NCI-H2171 (cell line): ENCODE data around the gene CNFN.
"Not testable (repeated sequence)": the region's sequence is repeated elsewhere in the genome, so short reads cannot be mapped to it uniquely, and the experiment has no call there.

Source experiments
- DNase-seq: peaks from one replicate; lab custom pipeline; 2025; lab: John Stamatoyannopoulos, UW

Gene CNFN

DNA sequence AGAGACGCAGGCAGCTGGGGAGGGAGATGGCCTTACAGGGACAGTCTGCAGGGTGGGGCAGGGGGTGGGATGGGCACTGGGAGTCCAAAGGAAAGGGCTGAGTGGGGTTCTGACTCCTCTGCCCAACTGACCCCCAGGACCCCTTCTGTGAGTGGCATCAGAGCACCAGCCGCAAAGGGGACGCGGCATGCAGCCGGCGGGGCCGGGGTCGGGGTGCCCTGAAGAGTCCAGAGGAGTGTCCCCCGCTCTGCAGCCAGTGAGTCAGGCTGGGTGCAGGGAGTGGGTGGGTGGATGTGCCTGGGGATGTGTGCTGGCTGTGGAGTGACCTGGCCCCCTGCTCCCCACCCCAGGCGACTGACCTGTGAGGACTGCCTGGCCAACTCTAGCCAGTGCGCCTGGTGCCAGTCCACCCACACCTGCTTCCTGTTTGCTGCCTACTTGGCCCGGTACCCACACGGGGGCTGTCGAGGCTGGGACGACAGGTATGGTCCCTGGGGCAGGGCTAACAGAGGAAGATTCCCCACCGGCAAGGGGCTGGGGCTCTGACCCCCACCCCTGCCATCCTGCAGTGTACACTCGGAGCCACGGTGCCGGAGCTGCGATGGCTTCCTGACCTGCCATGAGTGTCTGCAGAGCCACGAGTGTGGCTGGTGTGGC, 38.9 kb downstream of the CNFN start:
- DNase-seq = no peak

DNA sequence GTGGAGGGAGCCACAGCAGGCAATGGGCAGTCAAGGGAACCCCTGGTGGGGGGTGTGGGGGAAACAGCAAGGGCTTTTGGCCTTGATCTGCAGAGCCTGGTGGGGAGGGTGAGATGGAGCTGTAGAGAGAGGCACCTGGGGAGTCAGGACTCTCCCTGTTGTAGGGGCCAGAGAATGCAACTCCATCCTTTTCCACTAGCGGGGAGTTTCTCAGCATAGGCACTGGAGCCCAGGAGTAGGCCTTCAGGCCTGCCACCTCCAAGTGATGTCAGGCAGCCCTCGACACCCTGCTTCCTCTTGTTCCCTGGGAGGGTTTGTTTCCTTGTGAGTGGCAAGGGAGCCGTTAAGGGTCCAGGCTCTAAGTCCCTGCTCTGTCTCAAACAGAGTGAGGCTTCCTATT, 39.7 kb downstream of the CNFN start:
- DNase-seq = no peak

DNA sequence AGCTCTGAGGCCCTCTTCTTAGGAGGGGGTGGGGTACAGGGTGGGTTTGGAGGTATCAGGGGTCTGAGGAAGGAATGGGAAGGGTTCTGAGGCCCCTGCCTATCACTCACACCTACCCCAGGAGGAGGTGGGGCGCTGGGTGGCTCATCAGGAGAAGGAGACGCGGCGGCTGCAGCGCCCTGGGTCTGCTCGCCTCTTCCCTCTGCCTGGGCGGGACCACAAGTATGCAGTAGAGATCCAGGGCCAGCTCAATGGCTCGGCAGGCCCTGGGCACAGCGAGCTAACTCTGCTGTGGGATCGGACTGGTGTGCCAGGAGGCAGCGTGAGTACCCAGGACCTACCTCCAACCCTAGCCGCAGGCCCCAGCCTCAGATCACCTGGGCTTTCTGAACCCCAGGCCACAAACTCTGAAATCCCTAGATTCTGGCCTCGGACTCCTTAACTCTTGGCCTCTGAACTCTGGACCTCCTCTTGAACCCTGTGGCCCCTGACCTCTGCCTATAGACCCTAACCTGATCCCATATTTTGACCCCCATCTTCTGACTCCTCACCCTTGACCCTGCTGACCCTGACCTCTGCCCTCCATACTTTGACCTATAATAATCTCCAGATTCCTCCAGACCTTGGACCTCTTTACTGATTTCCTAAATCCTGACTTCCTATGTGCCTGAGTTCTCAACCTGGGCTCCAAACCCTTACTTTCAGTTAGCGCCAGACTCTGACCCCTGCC, 40.6 kb downstream of the CNFN start:
- no peak for DNase-seq

GRCh38 chr19:42348211-42348610, 41.9 kb downstream of the CNFN start:
- DNase-seq = no peak

- no peak for DNase-seq
These were observed 44.8 kb downstream of the CNFN start for GRCh38 chr19:42345191-42345812.

DNA sequence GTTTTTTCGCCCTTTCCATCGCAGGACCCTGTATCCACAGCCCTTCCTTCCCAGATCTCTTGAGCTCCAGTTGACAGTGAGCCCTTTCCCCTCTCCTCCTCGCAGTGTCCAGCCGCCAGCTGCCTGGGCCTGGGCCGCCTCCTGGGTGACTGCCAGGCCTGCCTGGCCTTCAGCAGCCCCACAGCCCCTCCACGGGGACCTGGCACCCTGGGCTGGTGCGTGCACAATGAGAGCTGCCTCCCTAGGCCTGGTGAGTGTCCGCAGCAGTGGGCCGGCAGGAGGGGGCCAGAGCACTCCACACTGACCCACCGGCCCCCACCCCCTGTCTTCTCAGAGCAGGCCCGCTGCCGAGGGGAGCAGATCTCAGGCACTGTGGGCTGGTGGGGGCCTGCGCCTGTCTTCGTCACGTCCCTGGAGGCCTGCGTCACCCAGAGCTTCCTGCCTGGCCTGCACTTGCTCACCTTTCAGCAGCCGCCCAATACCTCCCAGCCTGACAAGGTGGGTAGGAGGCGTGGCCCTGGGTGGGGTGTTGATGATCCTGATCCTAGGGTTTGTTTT, 45.7 kb downstream of the CNFN start:
- DNase-seq = no peak

DNA sequence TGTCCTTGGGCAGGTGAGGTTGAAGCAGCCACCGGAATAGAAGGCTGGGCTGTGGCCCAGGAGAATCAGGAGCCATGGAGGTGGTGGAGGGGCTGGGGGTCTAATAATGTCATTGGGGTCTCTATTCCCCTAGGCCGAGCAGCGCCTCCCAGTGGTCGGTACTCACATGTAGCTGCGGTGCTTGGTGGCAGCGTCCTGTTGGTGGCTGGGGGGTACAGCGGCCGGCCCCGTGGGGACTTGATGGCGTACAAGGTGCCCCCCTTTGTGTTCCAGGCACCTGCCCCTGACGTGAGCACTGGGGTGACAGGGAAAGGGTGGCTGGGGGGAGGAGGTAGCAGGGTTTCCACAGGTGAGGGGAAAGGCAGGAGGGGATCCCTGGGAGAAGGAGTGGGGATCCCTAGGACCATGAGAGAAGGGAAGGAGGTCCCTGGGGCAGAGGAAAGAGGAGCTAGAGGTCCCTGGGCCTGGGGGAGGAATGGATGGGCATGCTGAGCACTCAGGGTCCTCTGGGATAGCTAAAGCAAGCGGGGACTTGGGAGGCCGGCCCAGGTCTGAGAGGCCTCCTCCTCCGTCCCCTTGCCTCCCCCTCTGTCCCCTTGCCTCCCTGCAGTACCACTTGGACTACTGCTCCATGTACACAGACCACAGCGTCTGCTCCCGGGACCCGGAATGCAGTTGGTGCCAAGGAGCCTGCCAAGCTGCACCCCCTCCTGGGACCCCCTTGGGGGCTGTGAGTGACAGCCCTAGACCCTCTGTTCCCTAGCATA, 46.6 kb downstream of the CNFN start:
- no peak for DNase-seq

DNA sequence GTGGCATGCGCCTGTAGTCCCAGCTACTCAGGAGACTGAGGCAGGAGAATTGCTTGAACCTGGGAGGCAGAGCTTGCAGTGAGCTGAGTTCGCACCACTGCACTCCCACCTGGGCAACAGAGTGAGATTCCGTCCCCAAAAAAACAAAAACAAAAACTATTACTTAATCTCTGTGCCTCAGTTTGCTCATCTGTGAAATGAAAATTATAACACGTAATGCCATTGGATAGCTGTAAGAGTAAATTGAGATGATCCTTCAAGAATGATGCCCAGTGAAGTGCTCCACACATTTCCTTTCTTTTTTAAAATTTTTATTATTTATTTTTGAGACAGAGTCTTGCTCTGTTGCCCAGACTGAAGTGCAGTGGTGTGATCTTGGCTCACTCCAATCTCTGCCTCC, 50.2 kb downstream of the CNFN start:
- DNase-seq = not testable (repeated sequence)

DNA sequence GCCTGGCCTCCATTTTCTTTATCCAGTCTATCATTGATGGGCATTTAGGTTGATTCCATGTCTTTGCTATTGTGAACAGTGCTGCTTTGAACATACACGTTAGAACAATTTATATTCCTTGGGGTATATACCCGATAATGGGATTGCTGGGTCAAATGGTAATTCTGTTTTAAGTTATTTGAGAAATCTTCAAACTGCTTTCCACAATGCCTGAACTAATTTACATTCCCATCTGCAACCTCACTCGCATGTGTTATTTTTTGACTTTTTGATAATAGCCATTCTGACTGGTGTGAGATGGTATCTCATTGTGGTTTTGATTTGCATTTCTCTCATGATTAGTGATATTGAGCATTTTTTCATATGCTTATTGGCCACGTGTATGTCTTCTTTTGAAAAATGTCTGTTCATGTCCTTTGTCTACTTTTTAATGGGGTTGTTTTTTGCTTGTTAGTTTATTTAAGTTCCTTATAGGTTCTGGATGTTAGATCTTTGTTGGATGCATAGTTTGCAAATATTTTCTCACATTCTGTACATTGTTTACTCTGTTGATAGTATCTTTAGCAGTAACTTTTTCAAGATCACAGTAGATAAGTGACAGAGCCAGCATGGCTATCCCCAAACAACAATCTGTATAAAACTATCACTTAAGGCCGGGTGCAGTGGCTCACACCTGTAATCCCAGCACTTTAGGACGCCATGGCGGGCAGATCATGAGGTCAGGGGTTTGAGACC, 50.8 kb downstream of the CNFN start:
- not testable (repeated sequence) for DNase-seq
